ENCODE data around the gene PTDSS2. TPM values are rescaled to one million over a fixed set of nuclear protein-coding genes. Genes with fewer than 3 reads are reported as not detected.

The PTDSS2 gene
- total and polyA plus RNA-seq, 8 donors = 11.3 to 44.7 (median 15.7) TPM

DNA sequence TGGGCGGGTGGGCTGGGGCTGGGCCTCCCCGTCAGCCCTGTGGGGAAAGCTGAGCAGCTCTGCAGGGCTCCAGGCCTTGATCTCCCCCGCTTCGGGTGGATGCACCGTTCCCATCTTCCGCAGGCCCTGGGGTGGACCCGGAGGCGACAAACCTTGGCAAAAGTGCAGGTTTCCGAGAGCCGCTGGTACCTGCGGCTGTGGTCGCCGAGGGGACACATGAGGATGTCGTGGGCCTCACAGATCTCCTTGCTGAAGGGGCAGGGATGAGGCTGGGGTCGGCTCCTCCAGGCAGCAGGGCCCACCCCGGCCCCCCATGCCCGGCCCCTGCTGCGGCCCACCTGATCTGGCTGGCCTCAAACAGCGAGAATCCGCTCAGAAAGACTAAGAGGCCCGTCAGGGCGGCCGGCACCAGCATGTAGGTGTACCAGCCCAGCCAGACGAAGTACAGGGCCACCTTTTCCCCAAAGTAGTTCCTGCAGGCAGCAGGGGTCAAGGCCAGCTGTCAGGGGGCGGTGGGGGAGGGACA, 20.1 kb upstream of the PTDSS2 start:
- Histone ChIP-seq H3K27ac (no peak overlapping the region), H3K4me3 (no peak overlapping the region), H3K4me1 (no peaks in the 10 kb centered on the region), H3K27me3 (no peaks in the 10 kb centered on the region), H3K9me3 (no peaks in the 10 kb centered on the region), H3K36me3 (no peaks in the 10 kb centered on the region)
- intact Hi-C loops (cut with DNase I) = no loop called here
- TF ChIP-seq, protein P1, sequence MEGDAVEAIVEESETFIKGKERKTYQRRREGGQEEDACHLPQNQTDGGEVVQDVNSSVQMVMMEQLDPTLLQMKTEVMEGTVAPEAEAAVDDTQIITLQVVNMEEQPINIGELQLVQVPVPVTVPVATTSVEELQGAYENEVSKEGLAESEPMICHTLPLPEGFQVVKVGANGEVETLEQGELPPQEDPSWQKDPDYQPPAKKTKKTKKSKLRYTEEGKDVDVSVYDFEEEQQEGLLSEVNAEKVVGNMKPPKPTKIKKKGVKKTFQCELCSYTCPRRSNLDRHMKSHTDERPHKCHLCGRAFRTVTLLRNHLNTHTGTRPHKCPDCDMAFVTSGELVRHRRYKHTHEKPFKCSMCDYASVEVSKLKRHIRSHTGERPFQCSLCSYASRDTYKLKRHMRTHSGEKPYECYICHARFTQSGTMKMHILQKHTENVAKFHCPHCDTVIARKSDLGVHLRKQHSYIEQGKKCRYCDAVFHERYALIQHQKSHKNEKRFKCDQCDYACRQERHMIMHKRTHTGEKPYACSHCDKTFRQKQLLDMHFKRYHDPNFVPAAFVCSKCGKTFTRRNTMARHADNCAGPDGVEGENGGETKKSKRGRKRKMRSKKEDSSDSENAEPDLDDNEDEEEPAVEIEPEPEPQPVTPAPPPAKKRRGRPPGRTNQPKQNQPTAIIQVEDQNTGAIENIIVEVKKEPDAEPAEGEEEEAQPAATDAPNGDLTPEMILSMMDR (IDR thresholded peaks at IDR 0.05) = no peak
- DNase-seq (peak in 3 of 6 donors; percentile 23 to 61 (median 50)), FAIRE-seq (no peak), ATAC-seq (peak in 1 of 4 donors; percentile 13)
- 68 to 72% methylated on average over 22 to 25 of the region's 25 CpGs for WGBS, 2 donors

DNA sequence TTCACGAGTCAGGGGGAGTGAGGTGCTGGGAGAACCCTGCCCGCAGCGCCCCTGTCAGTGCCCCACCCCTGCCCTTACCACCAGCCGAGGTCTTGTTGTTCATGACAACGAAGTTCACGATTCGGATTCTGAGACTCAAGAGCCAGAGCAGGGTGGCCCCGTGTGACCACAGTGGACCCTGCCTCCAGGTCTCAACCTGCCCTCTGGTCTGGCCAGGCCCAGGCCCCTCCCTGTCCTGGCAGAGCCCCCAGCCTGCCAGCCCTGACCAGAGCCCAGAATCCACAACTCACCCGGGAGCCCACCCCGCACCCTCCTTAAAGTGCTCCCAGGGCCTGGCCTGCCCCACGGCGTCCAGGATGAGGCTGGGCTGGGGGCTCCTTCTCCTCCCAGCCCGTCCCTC, 18.2 kb upstream of the PTDSS2 start:
- ATAC-seq (no peak), DNase-seq (peak in 2 of 6 donors; percentile 45 to 65), FAIRE-seq (no peak)
- 93 to 95% methylated on average over 13 of the region's 13 CpGs for WGBS, 2 donors
- Histone ChIP-seq H3K4me1 (no peaks in the 10 kb centered on the region), H3K27ac (no peak overlapping the region), H3K4me3 (no peak overlapping the region), H3K36me3 (no peaks in the 10 kb centered on the region), H3K27me3 (no peaks in the 10 kb centered on the region), H3K9me3 (no peaks in the 10 kb centered on the region)
- intact Hi-C loops (cut with DNase I) = no loop called here
- TF ChIP-seq, protein P1 (IDR thresholded peaks at IDR 0.05) = no peak

DNA sequence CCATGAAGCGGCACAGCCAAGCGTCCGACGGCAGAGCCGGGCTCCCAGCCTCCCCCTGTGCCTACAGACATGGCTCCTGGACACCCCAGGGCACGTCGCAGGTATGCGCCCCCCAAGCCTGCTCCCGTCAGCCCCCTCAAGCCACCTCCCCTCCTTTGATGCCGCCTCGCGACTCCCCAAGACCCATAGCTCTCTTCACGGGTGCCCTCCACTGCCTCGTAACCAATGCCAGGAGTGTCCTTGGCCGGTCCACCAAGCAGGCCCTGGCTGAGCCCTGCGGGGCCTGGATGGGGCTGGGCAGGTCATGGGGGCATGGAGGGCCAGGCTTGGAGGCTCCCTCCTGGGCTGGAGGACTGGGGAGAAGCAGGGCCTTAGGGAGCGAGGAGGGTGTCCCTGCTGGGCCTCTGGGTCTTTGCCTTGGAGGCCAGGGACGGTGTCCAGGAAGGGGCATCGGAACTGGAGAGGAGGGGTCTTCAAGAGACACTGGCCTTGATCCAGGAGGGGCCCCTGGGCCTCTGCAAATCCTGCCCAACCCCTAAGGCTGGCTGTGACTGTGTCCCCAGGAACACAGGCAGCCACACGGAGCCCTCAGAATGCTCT, 17.5 kb upstream of the PTDSS2 start:
- Histone ChIP-seq H3K27me3 (no peaks in the 10 kb centered on the region), H3K4me3 (no peak overlapping the region), H3K36me3 (no peaks in the 10 kb centered on the region), H3K27ac (no peak overlapping the region), H3K9me3 (no peaks in the 10 kb centered on the region), H3K4me1 (no peaks in the 10 kb centered on the region)
- FAIRE-seq = no peak
- no peak for ATAC-seq
- TF ChIP-seq, protein P1 (IDR thresholded peaks at IDR 0.05) = no peak
- peak in 3 of 6 donors; percentile 26 to 67 (median 44) for DNase-seq
- intact Hi-C loops (cut with DNase I) = no loop called here
- 94 to 96% methylated on average over 20 of the region's 20 CpGs for WGBS, 2 donors

DNA sequence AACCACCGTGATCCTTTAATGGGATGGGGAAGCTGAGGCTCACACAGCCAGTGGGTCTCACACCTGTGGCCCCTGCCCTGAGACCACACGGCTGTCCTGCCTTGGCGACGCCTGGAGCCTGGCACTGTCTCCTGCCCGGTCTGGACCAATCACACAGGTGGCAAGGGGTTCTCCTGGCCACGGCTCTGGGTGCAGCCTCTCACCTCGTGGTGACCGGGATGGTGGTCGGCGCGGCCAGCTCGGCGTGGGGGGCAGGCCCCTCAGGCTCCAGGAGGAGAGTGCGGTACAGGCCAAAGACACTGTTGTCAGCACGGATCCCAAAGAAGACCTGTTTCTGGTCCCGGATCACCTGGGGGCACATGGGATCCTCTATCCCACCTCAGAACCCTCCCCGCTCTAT, 17.0 kb upstream of the PTDSS2 start:
- 92 to 97% methylated on average over 17 of the region's 17 CpGs for WGBS, 2 donors
- intact Hi-C loops (cut with DNase I) = no loop called here
- Histone ChIP-seq H3K36me3 (no peaks in the 10 kb centered on the region), H3K27me3 (no peaks in the 10 kb centered on the region), H3K27ac (no peak overlapping the region), H3K4me3 (no peak overlapping the region), H3K4me1 (no peaks in the 10 kb centered on the region), H3K9me3 (no peaks in the 10 kb centered on the region)
- TF ChIP-seq, protein P1 (IDR thresholded peaks at IDR 0.05) = no peak
- no peak for ATAC-seq
- peak in 2 of 6 donors; percentile 50 to 65 for DNase-seq
- FAIRE-seq = no peak

DNA sequence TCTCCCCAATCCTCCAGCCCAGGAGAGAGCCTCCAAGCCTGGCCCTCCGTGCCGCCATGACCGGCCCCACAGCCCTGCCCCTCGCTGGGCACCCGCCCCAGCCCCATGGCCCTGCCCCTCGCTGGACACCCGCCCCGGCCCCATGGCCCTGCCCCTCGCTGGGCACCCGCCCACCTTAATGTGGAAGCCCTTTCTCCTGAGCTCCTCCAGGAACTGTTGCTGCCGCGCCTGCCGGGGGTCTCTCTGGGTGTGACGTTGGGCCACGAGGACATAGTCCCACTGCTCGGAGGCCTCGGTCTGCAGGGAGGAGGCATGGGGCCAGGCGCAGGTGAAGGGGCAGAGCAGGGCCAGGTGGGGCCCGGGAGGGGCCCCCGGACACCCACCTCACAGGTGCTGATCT, 16.4 kb upstream of the PTDSS2 start:
- Histone ChIP-seq H3K27me3 (no peaks in the 10 kb centered on the region), H3K4me1 (no peaks in the 10 kb centered on the region), H3K4me3 (no peak overlapping the region), H3K9me3 (no peaks in the 10 kb centered on the region), H3K27ac (no peak overlapping the region), H3K36me3 (no peaks in the 10 kb centered on the region)
- no peak for FAIRE-seq
- intact Hi-C loops (cut with DNase I) = no loop called here
- peak in 2 of 6 donors; percentile 27 to 54 for DNase-seq
- TF ChIP-seq, protein P1 (IDR thresholded peaks at IDR 0.05) = no peak
- no peak for ATAC-seq
- WGBS, 2 donors = 91 to 93% methylated on average over 19 to 20 of the region's 20 CpGs
